GM21529 (cell line): ENCODE results near the gene NEURL1.
"Not testable (repeated sequence)": the region's sequence is repeated elsewhere in the genome, so short reads cannot be mapped to it uniquely, and the experiment has no call there.

Source experiments
- ATAC-seq: cut with Tn5 transposase; IDR thresholded peaks from one replicate; pipeline ENCODE4 v1.9.1; 2021; ENCODE audit not compliant: unreplicated experiment

The NEURL1 gene

DNA sequence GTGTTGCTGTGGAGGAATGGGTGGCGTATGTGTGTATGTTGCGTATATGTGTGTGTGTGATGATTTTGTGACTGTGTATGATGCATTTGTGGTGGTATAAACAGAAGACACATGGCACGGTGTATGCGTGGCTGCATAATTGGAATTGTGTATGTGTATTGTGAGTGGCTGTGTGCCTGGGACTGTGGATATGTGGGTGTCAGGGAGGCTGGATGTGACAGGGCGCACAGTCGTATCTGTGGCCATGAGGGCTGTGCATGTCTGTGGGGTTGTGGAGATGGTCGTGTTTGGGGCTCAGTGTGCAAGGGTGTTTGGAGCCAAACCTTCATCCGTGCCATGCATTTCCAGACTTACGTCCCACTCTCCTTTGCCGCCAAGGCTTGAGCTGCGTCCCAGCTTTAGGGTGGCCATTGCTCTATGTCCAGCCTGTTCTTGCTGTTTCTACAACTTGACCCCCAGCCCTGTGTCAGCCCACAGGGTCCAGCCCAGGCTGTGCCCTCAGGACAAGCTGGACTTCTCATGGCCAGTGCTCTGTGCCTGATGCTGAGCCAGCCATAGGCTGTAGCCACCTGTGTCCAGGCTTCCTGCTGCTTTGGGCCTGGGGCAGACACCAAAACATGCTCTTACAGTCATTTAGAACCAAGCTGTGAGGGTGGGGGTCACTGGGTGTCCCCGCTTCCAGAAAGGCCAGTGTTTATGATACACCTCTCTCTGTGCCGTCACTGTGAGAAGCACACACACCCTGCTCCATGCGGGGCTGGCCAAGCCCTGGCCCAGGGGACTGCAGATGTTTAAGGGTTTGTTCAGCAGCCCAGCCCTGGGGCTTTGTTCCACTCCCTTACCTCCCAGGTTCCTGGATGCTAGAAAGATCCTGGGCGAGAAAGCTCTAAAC is 127.6 kb downstream of the NEURL1 start:
- no peak for ATAC-seq

DNA sequence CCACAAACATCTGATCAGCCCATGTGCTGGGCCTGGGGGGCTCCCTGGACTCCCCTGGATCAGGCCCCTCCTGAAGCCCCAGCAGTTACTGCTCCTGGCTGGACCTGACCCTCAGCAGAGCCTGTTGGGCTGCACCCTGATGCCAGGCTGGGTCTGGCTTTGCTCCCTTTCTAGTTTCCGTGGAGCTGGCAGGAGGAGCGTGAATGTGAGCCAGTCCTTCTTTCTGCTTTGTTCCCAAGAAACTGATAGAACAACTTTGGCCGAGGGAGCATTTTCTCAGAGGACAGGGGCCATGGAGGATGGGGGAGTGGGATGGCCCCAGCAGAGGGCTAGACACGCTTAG is 128.2 kb downstream of the NEURL1 start:
- no peak for ATAC-seq

DNA sequence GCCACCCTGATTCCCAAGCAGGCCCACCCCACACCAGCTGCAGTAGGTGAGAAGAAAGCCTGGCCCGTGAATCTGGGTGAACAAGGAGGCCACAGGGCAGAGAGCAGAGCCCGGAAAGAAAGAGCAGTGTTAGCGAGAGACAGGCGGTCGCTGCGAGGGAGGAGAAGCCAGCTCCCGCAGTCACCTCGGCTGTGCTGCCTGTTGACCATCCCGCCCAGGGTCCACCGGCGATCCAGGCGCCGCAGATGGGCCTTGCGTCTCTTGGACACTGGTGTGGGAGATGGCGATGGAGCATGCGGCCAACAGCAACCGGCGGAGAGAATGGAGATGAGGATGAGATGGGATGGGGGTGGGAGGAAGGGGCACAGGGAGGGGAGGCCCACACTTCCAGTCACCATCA is 128.8 kb downstream of the NEURL1 start:
- no peak for ATAC-seq

- ATAC-seq: no peak
These were observed 129.6 kb downstream of the NEURL1 start for GRCh38 chr10:103622935-103623574.

DNA sequence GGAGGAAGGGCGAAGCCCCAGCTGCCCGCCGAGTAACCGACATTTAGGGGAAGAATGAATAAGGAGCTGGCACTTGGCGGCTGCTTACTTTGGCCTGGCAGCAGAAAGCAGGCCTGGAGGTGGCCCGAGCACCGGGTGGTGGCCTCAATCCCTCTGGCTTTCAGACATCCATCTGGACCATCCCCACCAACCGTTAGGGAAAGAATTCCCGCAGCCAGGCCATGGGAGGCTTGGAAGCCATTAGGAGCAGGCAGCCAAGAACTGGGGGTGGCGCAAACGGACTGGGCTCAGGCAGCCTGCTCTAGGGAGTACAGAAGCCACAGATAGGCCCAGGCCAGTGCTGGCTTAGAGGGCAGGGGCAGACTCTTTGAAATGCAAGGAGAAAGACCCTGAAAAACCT is 132.7 kb downstream of the NEURL1 start:
- no peak for ATAC-seq

GRCh38 chr10:103627111-103627892 is 133.8 kb downstream of the NEURL1 start:
- no peak for ATAC-seq

- ATAC-seq: no peak
These were observed 134.4 kb downstream of the NEURL1 start for GRCh38 chr10:103627893-103628292.

DNA sequence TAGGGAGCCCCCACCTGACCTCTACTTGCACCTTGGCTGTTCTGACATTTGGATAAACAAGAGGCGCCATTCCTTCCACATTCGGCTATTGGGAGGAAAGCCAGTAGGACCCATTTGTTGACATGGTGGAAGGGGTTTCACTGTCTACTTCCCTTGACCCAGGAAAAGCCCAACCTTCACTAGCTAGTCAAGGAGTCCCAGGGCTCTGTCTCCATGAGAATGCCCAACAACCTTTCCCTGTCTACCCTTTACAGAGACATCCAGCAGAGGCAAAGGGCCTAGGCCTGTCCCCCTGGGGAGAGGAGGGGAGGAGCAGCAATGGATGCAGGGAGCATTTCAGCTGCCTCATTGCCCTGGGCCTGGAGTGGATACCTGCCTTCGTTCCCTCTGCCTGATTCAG is 136.1 kb downstream of the NEURL1 start:
- no peak for ATAC-seq

DNA sequence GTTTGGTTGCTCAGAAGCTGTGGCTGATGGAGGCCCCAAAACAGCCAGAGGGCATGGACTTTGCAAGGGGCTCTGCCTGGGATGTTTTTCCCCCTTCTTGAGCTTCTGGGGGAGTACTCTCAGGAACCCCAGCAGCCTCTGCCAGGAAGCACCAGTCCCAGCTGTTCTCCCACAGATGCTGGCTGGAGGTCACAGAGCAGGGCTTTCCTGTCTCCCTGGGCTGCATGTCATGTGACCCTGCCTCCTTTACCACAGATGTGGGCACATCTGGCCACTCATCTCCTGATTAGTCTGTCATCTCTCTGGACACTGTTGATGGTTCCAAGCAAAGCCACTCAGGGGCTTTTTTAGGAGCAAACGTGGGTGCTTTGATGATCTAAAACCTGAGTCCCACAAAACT is 136.7 kb downstream of the NEURL1 start:
- ATAC-seq: no peak

GRCh38 chr10:103632247-103632642 is 138.7 kb downstream of the NEURL1 start:
- ATAC-seq: no peak

DNA sequence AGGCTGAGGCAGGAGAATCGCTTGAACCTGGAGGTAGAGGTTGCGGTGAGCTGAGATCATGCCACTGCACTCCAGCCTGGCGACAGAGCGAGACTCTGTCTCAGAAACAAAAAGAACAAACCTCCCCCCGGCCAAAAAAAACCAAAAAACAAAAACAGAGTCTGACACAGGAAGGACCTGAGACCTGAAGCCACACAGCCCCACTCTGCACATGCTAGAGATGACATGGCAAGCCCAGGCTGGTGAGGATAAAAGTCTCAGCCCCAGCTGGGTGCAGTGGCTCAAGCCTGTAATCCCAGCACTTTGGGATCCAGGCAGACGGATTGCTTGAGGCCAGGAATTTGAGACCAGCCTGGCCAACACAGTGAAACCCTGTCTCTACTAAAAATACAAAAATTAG is 139.4 kb downstream of the NEURL1 start:
- not testable (repeated sequence) for ATAC-seq

GRCh38 chr10:103633846-103634245 is 140.3 kb downstream of the NEURL1 start:
- no peak for ATAC-seq

- no peak for ATAC-seq
These were observed 142.1 kb downstream of the NEURL1 start for GRCh38 chr10:103635580-103635979.

DNA sequence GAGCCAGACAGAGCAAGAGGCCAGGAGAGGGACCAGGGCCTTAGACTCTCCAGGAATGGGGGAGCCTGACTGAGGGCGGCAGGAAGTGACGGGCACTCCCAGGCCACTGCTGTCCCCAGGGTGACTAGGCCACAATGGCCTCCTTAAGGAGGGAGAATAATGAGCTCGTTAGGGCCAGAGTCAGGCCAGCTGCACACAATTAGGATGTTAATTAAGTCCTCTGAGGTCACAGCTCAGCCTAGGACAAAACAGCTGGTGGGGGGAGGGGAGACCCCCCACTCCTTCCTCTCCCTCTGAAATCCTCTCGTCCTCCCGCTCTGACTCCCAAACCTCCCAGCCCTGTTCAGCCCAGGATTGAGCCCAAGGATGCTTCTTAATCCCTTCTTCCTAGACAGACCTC is 143.0 kb downstream of the NEURL1 start:
- ATAC-seq: no peak

DNA sequence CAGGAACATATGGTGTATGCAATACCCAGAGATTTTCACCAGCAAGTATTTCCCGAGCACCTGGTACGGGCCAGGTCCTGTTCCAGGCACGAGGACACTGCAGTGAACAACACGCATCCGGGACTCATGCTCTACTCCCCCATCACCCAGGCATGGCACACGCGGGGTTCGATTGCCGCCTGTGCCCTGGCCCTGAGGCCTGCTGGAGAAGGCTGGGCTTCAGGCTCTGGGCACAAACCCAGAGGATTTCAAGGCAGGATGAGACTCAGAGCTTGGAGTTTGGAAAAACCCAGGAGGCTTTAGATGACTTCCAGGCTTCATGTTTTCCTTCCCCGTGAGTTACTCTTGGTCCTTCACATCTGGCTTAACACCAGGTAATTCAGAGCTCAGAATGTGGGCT is 143.5 kb downstream of the NEURL1 start:
- no peak for ATAC-seq

GRCh38 chr10:103637927-103638557 is 144.5 kb downstream of the NEURL1 start:
- no peak for ATAC-seq

DNA sequence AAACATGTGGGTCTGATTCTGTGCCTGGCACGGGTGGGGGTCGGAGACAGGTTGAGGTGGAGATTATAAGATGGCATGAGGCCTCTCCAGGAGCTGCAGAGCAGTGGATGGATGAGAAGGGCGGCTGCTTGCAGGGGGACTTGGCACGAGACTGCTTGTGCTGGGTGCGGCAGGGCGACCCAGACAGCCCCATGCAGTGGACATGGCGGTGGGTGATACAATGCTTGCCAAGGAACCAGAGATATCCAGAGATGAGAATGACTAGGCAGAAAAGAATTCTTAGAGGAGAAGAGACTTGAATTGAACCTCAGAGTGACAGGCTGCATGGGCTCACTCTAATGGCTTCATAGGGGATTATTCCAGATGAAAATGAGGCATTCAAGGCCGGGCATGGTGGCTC is 145.4 kb downstream of the NEURL1 start:
- no peak for ATAC-seq

DNA sequence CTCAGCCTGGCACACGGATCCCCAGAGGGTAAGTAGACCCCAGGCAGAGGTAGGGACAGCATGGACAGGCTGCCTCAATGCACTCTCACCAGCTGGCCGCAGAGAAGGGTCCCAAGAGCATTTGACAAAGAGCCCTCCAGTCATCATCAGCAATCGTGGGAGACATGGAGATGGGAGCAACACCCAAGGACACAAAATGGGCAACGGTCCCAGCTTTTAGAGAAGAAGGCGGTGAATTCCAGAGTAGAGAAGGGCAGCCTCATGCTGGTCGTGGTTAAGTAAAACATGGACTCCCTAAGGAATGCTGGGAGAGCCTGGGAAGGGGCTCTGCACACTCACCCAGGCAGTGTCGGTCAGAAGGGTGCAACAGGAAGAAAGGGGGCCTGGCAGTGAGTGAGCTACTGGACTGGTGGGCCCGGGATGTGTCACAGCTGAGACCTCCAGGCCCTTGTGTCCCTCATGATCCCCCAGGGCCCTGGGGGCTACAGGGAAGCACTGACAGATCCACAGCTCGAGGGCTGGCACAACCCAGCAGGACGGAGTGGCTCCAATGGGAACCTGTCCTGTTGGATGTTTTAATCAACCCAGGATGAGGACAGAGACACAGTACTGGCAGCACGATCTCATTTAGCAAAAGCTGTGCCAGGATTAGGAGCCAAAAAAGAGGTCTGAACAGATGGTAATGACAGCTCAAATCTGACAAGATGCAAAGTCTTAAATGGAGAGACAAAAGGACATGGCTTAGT is 147.1 kb downstream of the NEURL1 start:
- no peak for ATAC-seq

GRCh38 chr10:103641326-103641725 is 147.8 kb downstream of the NEURL1 start:
- no peak for ATAC-seq
